Endothelial cell of umbilical vein (primary cell): ENCODE measurements around the gene FZD2.

Source experiments
- EZH2 ChIP-seq: IDR thresholded peaks from 2 replicates; pipeline ENCODE4 v1.6.1; 2012; ENCODE audit warnings: borderline replicate concordance, low read depth, mild to moderate bottlenecking, moderate library complexity, low read length, inconsistent platforms; ENCODE audit not compliant: severe bottlenecking
- FOS ChIP-seq: IDR thresholded peaks from 2 replicates; pipeline ENCODE4 v1.6.1; 2011; ENCODE audit warnings: mild to moderate bottlenecking, low read length, moderate library complexity, borderline replicate concordance; ENCODE audit not compliant: insufficient read depth
- GATA2 ChIP-seq: IDR thresholded peaks from 2 replicates; pipeline ENCODE4 v1.7.0; 2011; ENCODE audit warnings: low read depth, mild to moderate bottlenecking, moderate library complexity, mixed read lengths, low read length; ENCODE audit not compliant: insufficient read length, insufficient read depth
- JUN ChIP-seq: IDR thresholded peaks from 2 replicates; pipeline ENCODE4 v1.6.1; 2011; ENCODE audit warnings: borderline replicate concordance, low read depth; ENCODE audit not compliant: insufficient read length, insufficient read depth
- MYC ChIP-seq: IDR thresholded peaks from one replicate; pipeline ENCODE4 v1.6.1; 2011; ENCODE audit warnings: mild to moderate bottlenecking, low read depth, low read length
- POLR2A ChIP-seq: IDR thresholded peaks from 2 replicates; pipeline ENCODE4 v1.6.1; 2012; ENCODE audit warnings: low read depth, mild to moderate bottlenecking, control low read depth, low read length
- POLR2AphosphoS5 ChIP-seq: IDR thresholded peaks from 2 replicates; pipeline ENCODE4 v1.6.1; 2012; ENCODE audit warnings: low read depth, mild to moderate bottlenecking, control low read depth, low read length, moderate library complexity; ENCODE audit not compliant: insufficient read depth
- TF ChIP-seq, protein P1 (sequence below), 2 donors: IDR thresholded peaks; 1 replicate in 1 of 2; 2 replicates in 1 of 2; pipeline ENCODE4 v1.5.1; 2011; ENCODE audit warnings: low read length in 2 of 2, mild to moderate bottlenecking in 2 of 2, moderate library complexity in 2 of 2, control low read depth in 1 of 2, inconsistent platforms in 1 of 2, low read depth in 1 of 2; ENCODE audit not compliant: insufficient read depth in 1 of 2; ENCODE audit errors: extremely low read depth in 1 of 2
- TF ChIP-seq, protein P2 (sequence below): IDR thresholded peaks from 2 replicates; pipeline ENCODE4 v1.6.1; 2011; ENCODE audit not compliant: insufficient read depth, insufficient read length

DNA sequence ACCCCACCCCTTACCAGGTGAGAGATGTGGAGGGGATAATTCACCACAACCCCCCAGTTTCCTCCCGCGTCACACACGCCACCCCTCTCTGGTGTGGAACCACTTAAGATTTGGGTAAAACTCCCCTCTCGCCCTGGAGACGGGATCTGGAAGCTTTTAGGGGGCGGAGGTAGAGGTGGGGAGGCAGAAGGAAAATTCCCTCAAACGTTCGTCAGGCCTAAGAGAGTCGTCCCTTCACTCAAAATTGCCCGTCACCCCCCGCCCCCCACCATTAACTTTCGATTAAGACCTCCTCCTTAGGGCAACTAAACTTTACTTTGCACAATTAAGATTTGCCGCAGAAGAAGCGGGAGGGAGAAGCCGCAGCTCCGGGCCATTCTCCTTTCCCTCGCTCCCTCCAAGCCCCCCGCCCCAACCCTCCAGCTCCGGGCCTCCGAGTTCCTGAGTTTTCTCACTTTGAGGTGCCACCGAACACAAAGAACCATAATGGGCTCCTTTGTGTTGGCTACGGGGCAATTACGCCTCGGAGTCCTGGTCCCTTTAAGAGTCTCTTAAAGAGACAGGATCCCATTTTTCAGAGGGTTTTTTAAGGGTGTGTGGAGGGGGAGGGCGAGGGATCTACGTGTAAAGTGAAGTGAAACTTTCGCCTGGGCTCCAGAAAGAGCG is 985 bp upstream of the FZD2 start:
- no peak for TF ChIP-seq POLR2A
- no peak for TF ChIP-seq JUN
- TF ChIP-seq, protein P1, sequence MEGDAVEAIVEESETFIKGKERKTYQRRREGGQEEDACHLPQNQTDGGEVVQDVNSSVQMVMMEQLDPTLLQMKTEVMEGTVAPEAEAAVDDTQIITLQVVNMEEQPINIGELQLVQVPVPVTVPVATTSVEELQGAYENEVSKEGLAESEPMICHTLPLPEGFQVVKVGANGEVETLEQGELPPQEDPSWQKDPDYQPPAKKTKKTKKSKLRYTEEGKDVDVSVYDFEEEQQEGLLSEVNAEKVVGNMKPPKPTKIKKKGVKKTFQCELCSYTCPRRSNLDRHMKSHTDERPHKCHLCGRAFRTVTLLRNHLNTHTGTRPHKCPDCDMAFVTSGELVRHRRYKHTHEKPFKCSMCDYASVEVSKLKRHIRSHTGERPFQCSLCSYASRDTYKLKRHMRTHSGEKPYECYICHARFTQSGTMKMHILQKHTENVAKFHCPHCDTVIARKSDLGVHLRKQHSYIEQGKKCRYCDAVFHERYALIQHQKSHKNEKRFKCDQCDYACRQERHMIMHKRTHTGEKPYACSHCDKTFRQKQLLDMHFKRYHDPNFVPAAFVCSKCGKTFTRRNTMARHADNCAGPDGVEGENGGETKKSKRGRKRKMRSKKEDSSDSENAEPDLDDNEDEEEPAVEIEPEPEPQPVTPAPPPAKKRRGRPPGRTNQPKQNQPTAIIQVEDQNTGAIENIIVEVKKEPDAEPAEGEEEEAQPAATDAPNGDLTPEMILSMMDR (IDR thresholded peaks at IDR 0.05; ENCODE audit: extremely low read depth in 1 of 2, insufficient read depth in 1 of 2, low read depth in 1 of 2, low read length in 2 of 2), result no peak
- TF ChIP-seq, protein P2, sequence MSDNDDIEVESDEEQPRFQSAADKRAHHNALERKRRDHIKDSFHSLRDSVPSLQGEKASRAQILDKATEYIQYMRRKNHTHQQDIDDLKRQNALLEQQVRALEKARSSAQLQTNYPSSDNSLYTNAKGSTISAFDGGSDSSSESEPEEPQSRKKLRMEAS, result no peak
- TF ChIP-seq EZH2, result no peak
- TF ChIP-seq POLR2AphosphoS5, result no peak
- no peak for TF ChIP-seq MYC
- no peak for TF ChIP-seq GATA2
- no peak for TF ChIP-seq FOS
